GM18870 (cell line): ENCODE data around the gene PPIG.
"Not testable (repeated sequence)": the region's sequence is repeated elsewhere in the genome, so short reads cannot be mapped to it uniquely, and the experiment has no call there.

ENCODE experiments used
- ATAC-seq: cut with Tn5 transposase; IDR thresholded peaks from one replicate; pipeline ENCODE4 v1.9.1; 2021; ENCODE audit warnings: moderate library complexity; ENCODE audit not compliant: unreplicated experiment

Gene PPIG

GRCh38 chr2:169585673-169586072 is 1.5 kb downstream of the PPIG start:
- ATAC-seq = no peak

DNA sequence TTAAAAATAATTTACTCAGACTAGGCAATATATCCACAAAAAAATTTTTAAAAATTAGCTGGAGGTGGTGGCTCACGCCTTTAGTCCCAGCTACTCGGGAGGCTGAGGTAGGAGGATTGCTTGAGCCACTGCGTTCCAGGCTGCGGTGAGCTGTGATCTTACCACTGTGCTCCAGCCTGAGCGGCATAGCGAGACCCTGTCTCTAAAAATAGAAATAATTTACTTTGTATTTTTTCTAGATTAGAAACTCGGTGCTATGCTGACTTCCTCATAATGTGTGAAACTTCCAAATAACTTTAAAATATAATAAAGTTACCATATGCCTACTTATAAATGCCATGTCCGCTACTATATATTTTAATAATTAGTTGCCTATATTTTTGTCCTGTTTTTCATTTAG is 6.7 kb downstream of the PPIG start:
- ATAC-seq = no peak

DNA sequence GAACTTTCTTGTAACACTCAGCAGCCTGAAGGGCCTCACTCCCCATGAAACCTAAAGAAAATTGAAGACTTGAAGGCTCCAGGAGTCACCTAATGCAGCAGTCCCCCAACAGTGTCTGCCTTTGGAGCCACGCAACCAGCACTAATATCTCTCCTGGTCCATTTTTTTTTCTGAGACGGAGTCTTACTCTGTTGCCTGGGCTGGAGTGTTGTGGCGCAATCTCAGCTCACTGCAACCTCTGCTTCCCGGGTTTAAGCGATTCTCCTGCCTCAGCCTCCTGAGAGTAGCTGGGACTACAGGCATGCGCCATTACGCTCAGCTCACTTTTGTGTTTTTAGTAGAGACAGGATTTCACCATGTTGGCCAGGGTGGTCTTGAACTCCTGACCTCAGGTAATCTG is 12.4 kb downstream of the PPIG start:
- not testable (repeated sequence) for ATAC-seq

DNA sequence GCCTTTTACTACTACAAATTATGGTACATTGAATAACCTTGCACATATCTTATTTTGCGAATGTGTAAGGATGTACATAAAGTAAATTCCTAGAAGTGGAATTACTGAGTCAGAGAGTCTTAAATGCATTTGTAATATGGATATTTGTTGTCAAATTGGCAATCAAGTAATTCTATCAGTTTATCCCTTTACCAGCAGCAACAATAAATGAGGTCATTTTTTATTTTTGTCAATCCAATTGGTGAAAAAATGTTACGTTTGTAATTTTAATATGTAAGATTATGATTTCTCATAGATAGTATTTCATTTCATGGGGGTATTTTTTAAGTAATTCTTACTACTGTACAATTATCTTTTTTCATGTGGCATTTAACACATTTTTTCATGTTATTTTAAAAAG is 14.8 kb downstream of the PPIG start:
- no peak for ATAC-seq

GRCh38 chr2:169599568-169599967 is 15.4 kb downstream of the PPIG start:
- ATAC-seq = no peak

- no peak for ATAC-seq
These were observed 25.1 kb downstream of the PPIG start for GRCh38 chr2:169609264-169609663.

DNA sequence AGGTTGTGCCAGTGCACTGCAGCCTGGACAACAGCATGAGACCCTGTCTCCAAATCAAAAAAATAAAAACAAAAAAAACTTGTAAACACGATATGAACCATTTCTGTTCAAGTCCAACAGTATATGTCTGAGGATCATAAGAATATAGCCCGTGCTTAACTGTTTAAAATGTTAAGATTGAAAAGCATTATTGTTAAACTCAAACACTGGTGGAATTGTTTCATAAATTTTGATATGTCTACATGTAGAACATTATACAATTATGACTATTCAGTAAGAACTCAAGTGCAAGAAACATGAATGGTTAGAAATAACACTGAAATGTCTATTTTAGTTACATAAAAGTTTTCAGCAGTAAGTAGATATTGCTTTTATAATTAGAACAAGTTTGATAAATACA is 29.7 kb downstream of the PPIG start:
- no peak for ATAC-seq

GRCh38 chr2:169615982-169616381 is 31.8 kb downstream of the PPIG start:
- ATAC-seq = not testable (repeated sequence)

- no peak for ATAC-seq
These were observed 35.8 kb downstream of the PPIG start for GRCh38 chr2:169619946-169620345.

DNA sequence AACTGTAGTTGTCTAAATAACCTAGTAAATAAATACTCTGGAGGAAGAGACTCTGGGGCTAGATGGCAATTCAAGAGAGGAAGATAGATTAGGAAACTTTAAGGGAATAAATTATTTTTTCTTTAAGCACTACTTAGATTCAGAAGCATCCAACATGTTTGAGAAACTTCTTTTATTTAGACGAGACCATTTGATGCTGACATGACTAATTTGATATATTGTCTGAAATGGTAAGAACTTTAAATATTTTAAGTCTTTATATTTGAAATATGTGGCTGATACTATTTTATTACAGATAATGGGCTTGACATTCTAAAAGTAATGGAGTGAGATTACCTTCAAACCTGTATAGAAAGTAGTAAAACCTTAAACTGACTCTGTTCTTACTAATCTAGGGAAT is 36.4 kb downstream of the PPIG start:
- no peak for ATAC-seq

- no peak for ATAC-seq
These were observed 39.1 kb downstream of the PPIG start for GRCh38 chr2:169623235-169623634.

- ATAC-seq = no peak
These were observed 41.6 kb downstream of the PPIG start for GRCh38 chr2:169625781-169626180.

- ATAC-seq = no peak
These were observed 52.4 kb downstream of the PPIG start for GRCh38 chr2:169636440-169637097.

DNA sequence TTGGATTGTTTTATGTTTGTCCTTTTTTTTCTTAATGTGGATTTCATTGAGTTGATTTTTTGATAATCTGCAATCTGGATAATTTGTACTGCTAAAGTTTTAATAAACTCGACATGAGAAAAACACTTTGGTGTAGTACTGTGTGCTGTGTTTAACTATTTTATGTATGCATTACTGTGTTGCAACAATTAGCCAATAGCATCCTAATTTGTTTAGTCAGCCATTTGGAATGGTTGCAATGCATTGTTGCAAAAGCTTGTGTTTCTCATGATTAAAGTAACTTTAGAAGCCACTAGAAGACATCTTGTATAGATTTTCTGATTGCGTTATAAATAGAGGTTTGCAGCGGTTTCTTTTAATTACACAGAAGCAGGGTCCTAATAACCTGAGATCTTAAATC is 53.5 kb downstream of the PPIG start:
- ATAC-seq = no peak

DNA sequence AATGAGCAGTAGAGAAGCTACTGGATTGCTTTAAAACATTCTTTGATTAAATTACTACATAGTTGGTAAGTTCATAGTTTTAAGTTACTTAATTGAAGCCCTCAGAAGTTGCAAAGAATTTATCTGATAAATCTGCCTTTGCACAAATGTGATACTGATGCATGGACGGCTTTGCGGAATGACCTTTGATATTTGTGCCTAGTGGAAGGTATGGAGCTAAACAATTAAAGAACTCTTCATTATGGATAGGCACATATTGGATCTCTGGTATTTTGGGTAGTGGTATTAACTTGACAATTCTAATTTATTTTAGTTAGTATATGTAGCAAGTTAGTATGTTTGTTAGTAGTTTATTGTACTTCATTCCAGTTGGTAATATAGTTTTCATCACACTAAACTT is 56.0 kb downstream of the PPIG start:
- ATAC-seq = no peak

- no peak for ATAC-seq
These were observed 57.3 kb downstream of the PPIG start for GRCh38 chr2:169641464-169641863.

DNA sequence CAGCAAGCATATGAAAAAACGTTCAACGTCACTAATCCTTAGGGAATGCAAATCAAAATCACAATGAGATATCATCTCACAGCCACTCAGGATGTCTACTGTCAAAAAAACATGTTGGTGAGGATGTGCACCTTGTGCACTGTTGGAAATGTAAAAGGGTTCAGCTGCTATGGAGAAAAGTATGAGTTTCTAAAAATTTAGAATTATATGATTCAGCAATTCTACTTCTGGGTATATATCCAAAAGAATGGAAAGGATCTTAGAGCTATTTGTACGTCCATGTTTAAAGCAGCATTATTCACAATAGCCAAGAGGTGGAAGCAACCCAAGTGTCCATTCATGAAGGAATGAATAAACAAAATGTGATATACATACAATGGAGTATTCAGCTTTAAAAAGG is 60.0 kb downstream of the PPIG start:
- no peak for ATAC-seq

DNA sequence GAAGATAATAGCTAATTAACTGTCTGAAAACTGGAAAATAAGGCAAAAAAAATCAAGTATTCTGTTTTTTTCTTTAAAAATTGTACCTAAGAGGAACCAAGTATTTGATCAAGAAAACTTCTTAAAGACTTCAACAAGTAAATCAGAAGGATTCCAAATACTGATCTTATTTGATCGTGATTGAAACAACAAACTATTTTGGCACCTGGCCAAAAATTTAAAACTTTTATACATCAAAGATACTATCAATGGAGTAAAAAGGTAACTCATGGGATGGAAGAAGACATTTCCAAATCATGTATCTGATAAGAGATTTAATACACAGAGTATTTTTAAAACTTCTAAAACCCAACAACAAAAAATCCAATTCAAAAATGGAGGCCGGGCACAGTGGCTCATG is 63.3 kb downstream of the PPIG start:
- no peak for ATAC-seq

- ATAC-seq = no peak
These were observed 65.1 kb downstream of the PPIG start for GRCh38 chr2:169649278-169649677.

DNA sequence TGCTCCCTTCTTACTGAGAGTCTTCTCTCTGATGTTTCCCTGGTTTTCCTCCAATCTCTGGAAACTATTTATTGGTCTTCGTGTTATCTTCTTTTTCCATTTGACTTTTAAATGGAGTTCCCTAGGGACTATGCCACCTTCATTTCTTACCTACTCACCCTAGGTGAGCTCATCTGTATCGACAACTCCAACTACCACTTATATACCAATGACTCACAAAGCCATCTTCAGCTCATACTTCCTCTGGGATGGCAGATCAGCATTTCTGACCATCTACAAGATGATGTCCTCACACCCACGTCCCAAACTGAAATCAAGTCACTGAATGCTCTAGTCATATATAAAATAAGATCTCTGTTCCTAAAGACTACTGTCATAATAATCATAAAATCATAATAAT is 69.5 kb downstream of the PPIG start:
- ATAC-seq = no peak

GRCh38 chr2:169656164-169656563 is 72.0 kb downstream of the PPIG start:
- ATAC-seq = no peak

GRCh38 chr2:169658877-169659276 is 74.7 kb downstream of the PPIG start:
- no peak for ATAC-seq

DNA sequence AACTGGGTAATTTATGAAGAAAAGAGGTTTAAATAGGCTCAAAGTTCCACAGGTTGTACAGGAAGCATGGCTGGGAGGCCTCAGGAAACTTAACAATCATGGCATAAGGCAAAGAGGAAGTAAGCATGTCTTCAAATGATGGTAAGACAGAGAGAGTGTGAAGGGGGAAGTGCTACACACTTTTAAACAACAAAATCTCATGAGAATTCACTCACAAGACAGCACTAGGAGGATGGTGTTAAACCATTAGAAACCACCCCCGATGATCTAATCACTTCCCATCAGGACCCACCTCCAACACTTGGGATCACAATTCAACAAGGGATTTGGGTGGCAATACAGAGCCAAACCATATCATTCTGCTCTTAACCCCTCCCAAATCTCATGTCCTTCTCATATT is 75.2 kb downstream of the PPIG start:
- no peak for ATAC-seq
